ENCODE data around the gene TENT4B. TPM values are rescaled to one million over a fixed set of nuclear protein-coding genes. Genes with fewer than 3 reads are reported as not detected.

The TENT4B gene
- total RNA-seq, 1 experiment from 2014 or later = 18.3 TPM

- ChIA-PET POLR2A (ENCODE audit: low non-redundant PET) (no interaction called here), CTCF (no interaction called here)
- Histone ChIP-seq H3K4me1 (ENCODE audit: insufficient read depth, low read length, poor library complexity, severe bottlenecking) (no peaks in the 10 kb centered on the region), H3K4me3 (ENCODE audit: low read depth, low read length, poor library complexity, severe bottlenecking) (no peak overlapping the region), H3K27ac (ENCODE audit: low read depth, low read length, poor library complexity, severe bottlenecking) (no peak overlapping the region), H3K36me3 (ENCODE audit: insufficient read depth, low read length, poor library complexity, severe bottlenecking) (no peaks in the 10 kb centered on the region), H3K27me3 (replicated peaks; ENCODE audit: insufficient read depth, low read depth, low read length, poor library complexity) (no peaks in the 10 kb centered on the region), H3K9me3 (ENCODE audit: low read depth, low read length, poor library complexity, severe bottlenecking) (no peaks in the 10 kb centered on the region)
- no peak for DNase-seq (ENCODE audit: low spot score)
- TF ChIP-seq EZH2 (IDR thresholded peaks at IDR 0.05; ENCODE audit: borderline replicate concordance, low read depth, low read length, poor library complexity, severe bottlenecking) = no peak
- no peak for TF ChIP-seq CTCF (conservative IDR thresholded peaks at IDR 0.05; ENCODE audit: low read depth, low read length)
- intact Hi-C loops (cut with micrococcal nuclease; ENCODE audit: unreplicated experiment) = no loop called here
- no TSS peak for BruUV-seq (replicated peaks)
These were observed 32.4 kb upstream of the TENT4B start for GRCh38 chr16:50120711-50121110.

GRCh38 chr16:50121278-50121677, 31.8 kb upstream of the TENT4B start:
- no peaks in the 10 kb centered on the region for H3K27me3 ChIP-seq (replicated peaks; ENCODE audit: insufficient read depth, low read depth, low read length, poor library complexity)
- no peaks in the 10 kb centered on the region for H3K36me3 ChIP-seq (ENCODE audit: insufficient read depth, low read length, poor library complexity, severe bottlenecking)
- ChIA-PET CTCF (interaction anchor here (0.5 kb wide), 1 partner anchor 251 kb away, joined by 5 read pairs; no protein-coding TSS in a partner anchor), POLR2A (ENCODE audit: low non-redundant PET) (no interaction called here)
- DNase-seq (ENCODE audit: low spot score) = no peak
- H3K4me3 ChIP-seq (ENCODE audit: low read depth, low read length, poor library complexity, severe bottlenecking) = no peak overlapping the region
- H3K9me3 ChIP-seq (ENCODE audit: low read depth, low read length, poor library complexity, severe bottlenecking) = no peaks in the 10 kb centered on the region
- no TSS peak for BruUV-seq (replicated peaks)
- intact Hi-C loops (cut with micrococcal nuclease; ENCODE audit: unreplicated experiment) = no loop called here
- no peak overlapping the region for H3K27ac ChIP-seq (ENCODE audit: low read depth, low read length, poor library complexity, severe bottlenecking)
- H3K4me1 ChIP-seq (ENCODE audit: insufficient read depth, low read length, poor library complexity, severe bottlenecking) = no peaks in the 10 kb centered on the region
- TF ChIP-seq EZH2 (IDR thresholded peaks at IDR 0.05; ENCODE audit: borderline replicate concordance, low read depth, low read length, poor library complexity, severe bottlenecking) (no peak), CTCF (conservative IDR thresholded peaks at IDR 0.05; ENCODE audit: low read depth, low read length) (no peak)

GRCh38 chr16:50121721-50122445, 31.2 kb upstream of the TENT4B start:
- intact Hi-C loops (cut with micrococcal nuclease; ENCODE audit: unreplicated experiment) = no loop called here
- no TSS peak for BruUV-seq (replicated peaks)
- TF ChIP-seq CTCF (conservative IDR thresholded peaks at IDR 0.05; ENCODE audit: low read depth, low read length) (no peak), EZH2 (IDR thresholded peaks at IDR 0.05; ENCODE audit: borderline replicate concordance, low read depth, low read length, poor library complexity, severe bottlenecking) (no peak)
- POLR2A ChIA-PET (ENCODE audit: low non-redundant PET) = no interaction called here
- Histone ChIP-seq H3K9me3 (ENCODE audit: low read depth, low read length, poor library complexity, severe bottlenecking) (no peaks in the 10 kb centered on the region), H3K4me1 (ENCODE audit: insufficient read depth, low read length, poor library complexity, severe bottlenecking) (no peaks in the 10 kb centered on the region), H3K4me3 (ENCODE audit: low read depth, low read length, poor library complexity, severe bottlenecking) (no peak overlapping the region), H3K36me3 (ENCODE audit: insufficient read depth, low read length, poor library complexity, severe bottlenecking) (no peaks in the 10 kb centered on the region), H3K27ac (ENCODE audit: low read depth, low read length, poor library complexity, severe bottlenecking) (no peak overlapping the region), H3K27me3 (replicated peaks; ENCODE audit: insufficient read depth, low read depth, low read length, poor library complexity) (no peaks in the 10 kb centered on the region)
- CTCF ChIA-PET = interaction anchor here (0.5 kb wide), 1 partner anchor 250 kb away, joined by 5 read pairs; no protein-coding TSS in a partner anchor
- no peak for DNase-seq (ENCODE audit: low spot score)
